ENCODE results near the gene SUPT4H1.

The SUPT4H1 gene

GRCh38 chr17:58310511-58311428 lies 41.2 kb downstream of the SUPT4H1 start:
- no peak overlapping the region for H3K4me3 ChIP-seq (ENCODE audit: low read depth, low read length)
- no peak for TF ChIP-seq CTCF (IDR thresholded peaks at IDR 0.05; ENCODE audit: borderline replicate concordance, insufficient read depth, low read depth, low read length)

GRCh38 chr17:58309918-58310259 lies 42.1 kb downstream of the SUPT4H1 start:
- no peak overlapping the region for H3K4me3 ChIP-seq (ENCODE audit: low read depth, low read length)
- TF ChIP-seq CTCF (IDR thresholded peaks at IDR 0.05; ENCODE audit: borderline replicate concordance, insufficient read depth, low read depth, low read length), result no peak

GRCh38 chr17:58308985-58309917 lies 42.8 kb downstream of the SUPT4H1 start:
- TF ChIP-seq CTCF (IDR thresholded peaks at IDR 0.05; ENCODE audit: borderline replicate concordance, insufficient read depth, low read depth, low read length), result no peak
- H3K4me3 ChIP-seq (ENCODE audit: low read depth, low read length), result no peak overlapping the region

GRCh38 chr17:58308173-58308984 lies 43.6 kb downstream of the SUPT4H1 start:
- H3K4me3 ChIP-seq (ENCODE audit: low read depth, low read length), result no peak overlapping the region
- TF ChIP-seq CTCF (IDR thresholded peaks at IDR 0.05; ENCODE audit: borderline replicate concordance, insufficient read depth, low read depth, low read length), result 0 out of 2 replicates have a peak, but pooled peaks have one; percentile 16

- TF ChIP-seq CTCF (IDR thresholded peaks at IDR 0.05; ENCODE audit: borderline replicate concordance, insufficient read depth, low read depth, low read length), result no peak
- no peak overlapping the region for H3K4me3 ChIP-seq (ENCODE audit: low read depth, low read length)
Measured at GRCh38 chr17:58307468-58308172, 44.4 kb downstream of the SUPT4H1 start.
